RWPE2 (cell line): ENCODE data around the gene CEP152.

Source experiments
- ATAC-seq: fragments of 200-7000 bp; cut with Tn5 transposase; 3 replicates; pipeline ENCODE4 v1.9.1; 2021; ENCODE audit warnings: low read depth
- DNase-seq: peaks from one replicate; pipeline ENCODE4 v3.0.0-alpha.2; 2020; ENCODE audit warnings: low spot score
- H3K27ac ChIP-seq: fragments of 450-650 bp; 2 replicates; pipeline ENCODE4 v1.5.1; 2017; ENCODE audit warnings: mild to moderate bottlenecking; ENCODE audit not compliant: poor library complexity, severe bottlenecking
- H3K27me3 ChIP-seq: fragments of 250-450 bp; sonication (Bioruptor Pico); 2 replicates; pipeline ENCODE4 v1.5.1; 2021; ENCODE audit warnings: mild to moderate bottlenecking, moderate library complexity; ENCODE audit not compliant: insufficient read depth, poor library complexity, severe bottlenecking
- H3K36me3 ChIP-seq: fragments of 250-450 bp; sonication (Bioruptor Pico); 2 replicates; pipeline ENCODE4 v1.5.1; 2020; ENCODE audit warnings: low read depth, mild to moderate bottlenecking, moderate library complexity
- H3K4me1 ChIP-seq: fragments of 250-450 bp; sonication (Bioruptor Pico); 2 replicates; pipeline ENCODE4 v1.5.1; 2021; ENCODE audit warnings: mild to moderate bottlenecking, moderate library complexity; ENCODE audit not compliant: insufficient read depth, poor library complexity, severe bottlenecking
- H3K4me3 ChIP-seq: fragments of 250-450 bp; sonication (Bioruptor Pico); 2 replicates; pipeline ENCODE4 v1.5.1; 2021; ENCODE audit warnings: mild to moderate bottlenecking, moderate library complexity; ENCODE audit not compliant: severe bottlenecking
- H3K9me3 ChIP-seq: fragments of 250-450 bp; sonication (Bioruptor Pico); 2 replicates; pipeline ENCODE4 v1.5.1; 2021; ENCODE audit warnings: mild to moderate bottlenecking, moderate library complexity; ENCODE audit not compliant: severe bottlenecking
- TF ChIP-seq, protein P1 (sequence below): fragments of 450-650 bp; IDR thresholded peaks from one replicate; pipeline ENCODE4 v1.5.1; 2017; ENCODE audit warnings: mild to moderate bottlenecking, moderate library complexity; ENCODE audit not compliant: poor library complexity, severe bottlenecking

The CEP152 gene

GRCh38 chr15:48754011-48754410 is 56.9 kb downstream of the CEP152 start:
- DNase-seq (no peak), ATAC-seq (no peak)
- peaks cover under 1% of the 10 kb centered on the region for H3K4me1 ChIP-seq
- peaks cover 85% of the 10 kb centered on the region for H3K36me3 ChIP-seq
- H3K27ac ChIP-seq: no peak overlapping the region
- no peaks in the 10 kb centered on the region for H3K27me3 ChIP-seq
- H3K9me3 ChIP-seq: no peaks in the 10 kb centered on the region
- no peak overlapping the region for H3K4me3 ChIP-seq
- TF ChIP-seq, protein P1, sequence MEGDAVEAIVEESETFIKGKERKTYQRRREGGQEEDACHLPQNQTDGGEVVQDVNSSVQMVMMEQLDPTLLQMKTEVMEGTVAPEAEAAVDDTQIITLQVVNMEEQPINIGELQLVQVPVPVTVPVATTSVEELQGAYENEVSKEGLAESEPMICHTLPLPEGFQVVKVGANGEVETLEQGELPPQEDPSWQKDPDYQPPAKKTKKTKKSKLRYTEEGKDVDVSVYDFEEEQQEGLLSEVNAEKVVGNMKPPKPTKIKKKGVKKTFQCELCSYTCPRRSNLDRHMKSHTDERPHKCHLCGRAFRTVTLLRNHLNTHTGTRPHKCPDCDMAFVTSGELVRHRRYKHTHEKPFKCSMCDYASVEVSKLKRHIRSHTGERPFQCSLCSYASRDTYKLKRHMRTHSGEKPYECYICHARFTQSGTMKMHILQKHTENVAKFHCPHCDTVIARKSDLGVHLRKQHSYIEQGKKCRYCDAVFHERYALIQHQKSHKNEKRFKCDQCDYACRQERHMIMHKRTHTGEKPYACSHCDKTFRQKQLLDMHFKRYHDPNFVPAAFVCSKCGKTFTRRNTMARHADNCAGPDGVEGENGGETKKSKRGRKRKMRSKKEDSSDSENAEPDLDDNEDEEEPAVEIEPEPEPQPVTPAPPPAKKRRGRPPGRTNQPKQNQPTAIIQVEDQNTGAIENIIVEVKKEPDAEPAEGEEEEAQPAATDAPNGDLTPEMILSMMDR: no peak

- Histone ChIP-seq H3K36me3 (peaks cover 75% of the 10 kb centered on the region), H3K27ac (no peak overlapping the region), H3K4me3 (no peak overlapping the region), H3K27me3 (no peaks in the 10 kb centered on the region), H3K4me1 (no peaks in the 10 kb centered on the region), H3K9me3 (no peaks in the 10 kb centered on the region)
- TF ChIP-seq, protein P1: no peak
- no peak for ATAC-seq
- no peak for DNase-seq
Measured at GRCh38 chr15:48751595-48751994, 59.3 kb downstream of the CEP152 start.

DNA sequence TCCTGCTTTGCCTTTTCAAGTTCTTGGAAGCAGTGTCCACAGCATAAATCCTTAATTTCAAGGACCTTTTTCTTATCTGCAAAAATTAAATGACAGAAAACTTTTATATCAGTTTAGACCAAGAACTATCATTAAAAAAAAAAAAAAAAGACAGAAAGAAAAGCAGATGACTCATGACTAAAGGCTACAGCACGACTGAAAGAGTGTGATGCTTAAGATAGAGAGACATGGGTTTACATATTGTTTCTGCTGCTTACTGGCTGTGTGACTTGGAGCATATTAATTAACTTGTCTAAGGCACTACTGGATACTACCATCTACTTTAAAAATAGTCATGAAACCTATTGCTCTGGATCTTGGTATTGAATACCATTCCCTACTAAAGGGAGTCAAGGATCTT is 62.3 kb downstream of the CEP152 start:
- no peaks in the 10 kb centered on the region for H3K4me1 ChIP-seq
- H3K36me3 ChIP-seq: peaks cover 73% of the 10 kb centered on the region
- H3K27me3 ChIP-seq: no peaks in the 10 kb centered on the region
- ATAC-seq (no peak), DNase-seq (no peak)
- no peak overlapping the region for H3K4me3 ChIP-seq
- TF ChIP-seq, protein P1: no peak
- no peaks in the 10 kb centered on the region for H3K9me3 ChIP-seq
- no peak overlapping the region for H3K27ac ChIP-seq

DNA sequence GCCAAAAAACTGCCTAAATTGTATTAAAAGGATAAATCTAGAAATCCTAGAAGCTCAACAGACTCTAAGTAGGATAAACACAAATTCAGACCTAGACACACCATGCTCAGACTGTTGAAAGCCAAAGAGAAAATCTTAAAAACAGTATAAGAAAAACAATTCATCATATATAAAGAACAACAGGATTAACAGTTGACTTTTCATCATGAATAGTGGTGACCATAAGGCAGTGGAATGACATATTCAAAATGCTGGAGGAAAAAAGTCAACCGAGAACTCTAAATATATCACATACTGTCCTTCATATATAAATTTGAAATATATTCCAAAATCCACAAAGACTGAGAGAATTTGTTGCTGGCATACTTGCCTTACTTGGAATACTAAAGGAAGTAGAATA is 77.3 kb downstream of the CEP152 start:
- no peak overlapping the region for H3K4me3 ChIP-seq
- peaks cover 10% of the 10 kb centered on the region for H3K9me3 ChIP-seq
- H3K4me1 ChIP-seq: no peaks in the 10 kb centered on the region
- TF ChIP-seq, protein P1: no peak
- no peak for ATAC-seq
- peaks cover 37% of the 10 kb centered on the region for H3K36me3 ChIP-seq
- H3K27me3 ChIP-seq: no peaks in the 10 kb centered on the region
- H3K27ac ChIP-seq: no peak overlapping the region
- DNase-seq: no peak

GRCh38 chr15:48730506-48730905 is 80.4 kb downstream of the CEP152 start:
- TF ChIP-seq, protein P1: no peak
- H3K27ac ChIP-seq: no peak overlapping the region
- no peaks in the 10 kb centered on the region for H3K4me1 ChIP-seq
- no peak overlapping the region for H3K4me3 ChIP-seq
- H3K27me3 ChIP-seq: no peaks in the 10 kb centered on the region
- DNase-seq (no peak), ATAC-seq (no peak)
- H3K36me3 ChIP-seq: peaks cover 22% of the 10 kb centered on the region
- peaks cover 6% of the 10 kb centered on the region for H3K9me3 ChIP-seq
